ENCODE data around the gene KLHL7. TPM values are rescaled to one million over a fixed set of nuclear protein-coding genes. Genes with fewer than 3 reads are reported as not detected.
"Not testable (repeated sequence)": the region's sequence is repeated elsewhere in the genome, so short reads cannot be mapped to it uniquely, and the experiment has no call there.

The KLHL7 gene
- total RNA-seq, 1 donor from 2014 or later, result 37.7 TPM

- no peak for DNase-seq (ENCODE audit: low read depth, low spot score)
These were observed 70.4 kb downstream of the KLHL7 start for GRCh38 chr7:23175938-23176337.

- DNase-seq (ENCODE audit: low read depth, low spot score), result peak; percentile 99
These were observed 76.3 kb downstream of the KLHL7 start, which contains the start of gene NUP42 for GRCh38 chr7:23181684-23182553. Gene NUP42 (plus strand): TSS chr7:23182048. CDS start chr7:23182086, 38 bp downstream.

GRCh38 chr7:23183279-23184012 lies 77.9 kb downstream of the KLHL7 start:
- no peak for DNase-seq (ENCODE audit: low read depth, low spot score)

- no peak for DNase-seq (ENCODE audit: low read depth, low spot score)
These were observed 78.7 kb downstream of the KLHL7 start for GRCh38 chr7:23184291-23184690.

- DNase-seq (ENCODE audit: low read depth, low spot score), result no peak
These were observed 79.2 kb downstream of the KLHL7 start for GRCh38 chr7:23184709-23185359.

GRCh38 chr7:23185980-23186379 lies 80.4 kb downstream of the KLHL7 start:
- DNase-seq (ENCODE audit: low read depth, low spot score), result no peak

DNA sequence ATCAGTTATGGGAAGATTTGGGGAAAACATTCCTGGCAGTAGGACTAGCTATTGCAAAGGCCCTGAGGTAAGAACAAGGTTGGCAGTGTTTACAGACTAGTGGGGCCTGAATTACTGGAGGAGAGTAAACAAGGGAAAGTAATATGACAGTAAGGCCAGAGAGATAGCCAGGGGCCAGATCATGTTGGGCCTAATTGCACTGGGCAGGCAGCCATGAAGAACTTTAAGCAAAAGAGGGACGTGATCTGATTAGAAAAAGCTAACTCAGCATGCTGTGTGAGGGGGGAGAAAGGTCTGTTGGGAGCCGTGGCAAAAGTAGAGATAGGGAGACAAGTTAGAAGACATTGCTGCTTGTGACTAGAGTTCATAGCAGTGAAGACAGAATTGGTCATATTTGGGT lies 85.4 kb downstream of the KLHL7 start:
- DNase-seq (ENCODE audit: low read depth, low spot score), result no peak

DNA sequence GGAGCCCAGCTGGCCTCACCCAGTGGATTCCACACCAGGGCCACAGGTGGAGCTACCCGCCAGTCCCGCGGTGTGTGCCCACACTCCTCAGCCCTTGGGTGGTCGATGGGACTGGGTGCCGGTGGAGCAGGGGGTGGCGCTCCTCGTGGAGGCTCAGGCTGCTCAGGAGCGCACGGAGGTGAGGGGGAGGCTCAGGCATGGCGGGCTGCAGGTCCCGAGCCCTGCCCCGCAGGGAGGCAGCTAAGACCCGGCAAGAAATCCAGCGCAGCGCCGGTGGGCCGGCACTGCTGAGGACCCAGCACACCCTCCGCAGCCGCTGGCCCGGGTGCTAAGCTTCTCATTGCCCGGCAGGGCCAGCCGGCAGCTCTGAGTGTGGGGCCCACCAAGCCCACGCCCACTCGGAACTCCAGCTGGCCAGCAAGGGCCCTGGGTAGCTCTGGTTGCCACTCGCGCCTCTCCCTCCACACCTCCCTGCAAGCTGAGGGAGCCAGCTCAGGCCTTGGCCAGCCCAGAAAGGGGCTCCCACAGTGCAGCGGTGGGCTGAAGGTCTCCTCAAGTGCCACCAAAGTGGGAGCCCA lies 88.2 kb downstream of the KLHL7 start:
- DNase-seq (ENCODE audit: low read depth, low spot score), result not testable (repeated sequence)

DNA sequence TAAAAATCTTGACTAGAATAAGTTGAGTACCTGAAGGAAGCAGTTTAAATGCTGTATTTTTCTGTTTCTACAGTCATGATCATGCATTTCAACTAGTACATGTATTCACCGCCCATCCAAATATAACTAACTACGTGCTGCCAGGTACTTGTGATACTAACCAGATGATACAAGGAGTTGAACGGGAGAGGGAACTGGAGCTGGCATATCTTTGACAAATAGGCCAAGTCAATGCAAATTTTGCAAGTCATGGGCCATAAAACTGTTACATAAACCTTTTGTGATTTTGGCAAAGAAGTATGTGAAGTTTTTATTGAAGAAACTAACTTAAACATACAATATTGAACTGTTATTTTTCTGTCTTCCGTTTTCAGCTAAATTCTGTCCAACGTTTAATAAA lies 90.7 kb downstream of the KLHL7 start:
- no peak for DNase-seq (ENCODE audit: low read depth, low spot score)

DNA sequence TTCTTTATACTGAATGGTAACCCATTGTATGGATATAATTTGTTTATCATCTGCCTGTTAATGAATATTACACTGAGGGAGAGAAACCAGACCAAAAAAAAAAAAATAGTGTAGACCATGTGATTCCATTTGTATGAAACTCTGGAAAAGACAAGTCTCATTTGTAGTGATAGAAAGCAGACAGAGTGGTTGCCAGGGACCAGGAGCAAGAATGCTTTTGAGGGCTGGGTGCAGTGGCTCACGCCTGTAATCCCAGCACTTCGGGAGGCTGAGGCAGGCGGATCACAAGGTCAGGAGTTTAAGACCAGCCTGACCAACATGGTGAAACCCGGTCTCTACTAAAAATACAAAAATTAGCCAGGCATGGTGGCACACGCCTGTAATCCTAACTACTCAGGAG lies 92.2 kb downstream of the KLHL7 start:
- not testable (repeated sequence) for DNase-seq (ENCODE audit: low read depth, low spot score)

GRCh38 chr7:23200331-23200730 lies 94.7 kb downstream of the KLHL7 start:
- DNase-seq (ENCODE audit: low read depth, low spot score), result no peak

DNA sequence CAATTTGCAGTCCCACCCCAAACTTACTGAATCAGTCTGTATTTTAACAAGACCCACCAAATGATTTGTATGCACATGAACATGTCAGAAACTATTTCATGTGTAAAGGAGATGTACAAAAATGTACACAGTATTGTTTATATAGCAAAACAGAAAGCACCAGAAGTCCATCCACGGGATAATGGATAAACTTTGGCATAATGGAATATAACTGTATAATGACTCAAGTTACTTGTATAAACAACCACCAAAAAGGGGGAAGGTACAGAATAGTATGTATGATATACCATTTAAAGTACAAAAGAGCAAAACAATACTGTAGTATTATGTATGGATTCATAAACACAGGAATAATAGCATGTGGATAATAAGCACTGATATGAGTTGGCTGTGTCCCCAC lies 98.7 kb downstream of the KLHL7 start:
- no peak for DNase-seq (ENCODE audit: low read depth, low spot score)

- DNase-seq (ENCODE audit: low read depth, low spot score), result no peak
These were observed 100.0 kb downstream of the KLHL7 start for GRCh38 chr7:23205577-23205908.

- DNase-seq (ENCODE audit: low read depth, low spot score), result no peak
These were observed 100.6 kb downstream of the KLHL7 start for GRCh38 chr7:23205909-23206767.

- no peak for DNase-seq (ENCODE audit: low read depth, low spot score)
These were observed 101.4 kb downstream of the KLHL7 start for GRCh38 chr7:23207021-23207420.

DNA sequence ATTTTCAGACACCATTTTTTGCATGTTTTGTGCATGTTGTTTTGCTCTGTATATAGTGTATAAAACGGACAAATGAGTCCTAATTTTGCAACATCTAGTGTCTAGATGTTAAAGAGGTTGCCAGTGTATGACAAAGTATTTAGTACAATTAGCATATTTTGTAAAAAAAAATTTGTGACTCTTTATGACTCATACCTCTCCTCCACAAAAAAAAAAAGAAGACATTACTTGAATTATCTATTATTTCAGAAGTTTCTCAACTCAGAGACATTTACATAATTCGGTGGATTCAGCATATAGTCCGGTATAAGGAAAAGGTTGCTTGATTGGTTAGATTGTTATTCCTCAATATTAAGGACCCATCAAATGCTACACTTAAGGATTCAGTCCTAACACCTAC lies 102.3 kb downstream of the KLHL7 start:
- DNase-seq (ENCODE audit: low read depth, low spot score), result no peak

- no peak for DNase-seq (ENCODE audit: low read depth, low spot score)
These were observed 102.7 kb downstream of the KLHL7 start for GRCh38 chr7:23208316-23208715.

GRCh38 chr7:23210506-23210905 lies 104.9 kb downstream of the KLHL7 start:
- DNase-seq (ENCODE audit: low read depth, low spot score), result no peak

GRCh38 chr7:23211589-23211988 lies 106.0 kb downstream of the KLHL7 start:
- DNase-seq (ENCODE audit: low read depth, low spot score), result no peak

DNA sequence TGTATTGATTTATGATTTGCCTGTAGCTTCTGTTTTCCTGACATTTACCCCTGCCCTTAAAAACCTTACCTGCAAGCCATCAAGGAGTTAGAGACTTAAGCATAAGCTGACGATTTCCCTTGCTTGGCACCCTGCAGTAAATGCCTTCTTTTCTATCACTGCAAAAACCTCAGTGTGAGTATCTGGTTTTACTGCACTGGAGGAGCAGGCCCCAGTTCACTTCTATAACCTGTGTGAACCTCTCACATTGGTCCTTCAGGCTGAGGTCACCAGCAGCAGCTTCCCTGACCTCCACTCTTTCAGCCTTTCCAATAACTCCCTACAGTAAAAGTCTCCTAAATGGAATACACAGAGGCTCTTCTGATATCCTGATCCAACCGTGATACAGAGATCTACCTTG lies 106.8 kb downstream of the KLHL7 start:
- no peak for DNase-seq (ENCODE audit: low read depth, low spot score)

GRCh38 chr7:23212841-23213240 lies 107.3 kb downstream of the KLHL7 start:
- DNase-seq (ENCODE audit: low read depth, low spot score), result no peak

All from pulmonary artery endothelial cell (primary cell).